Prostate gland (tissue), 2 donors: ENCODE measurements around the gene BCAP29. TPM values are rescaled to one million over a fixed set of nuclear protein-coding genes. Genes with fewer than 3 reads are reported as not detected.

Experiments used
- DNase-seq: peaks from one replicate; pipeline ENCODE4 v3.0.0-alpha.2; 2019; ENCODE audit warnings: low spot score
- H3K27ac ChIP-seq, 2 donors: fragments of 200-600 bp; sonication (generic); 2 replicates each; pipeline ENCODE4 v1.5.1; 2017 to 2019
- H3K27me3 ChIP-seq: fragments of 200-600 bp; sonication (generic); replicated peaks from 2 replicates; pipeline ENCODE4 v1.5.1; 2019; ENCODE audit not compliant: insufficient read depth
- H3K36me3 ChIP-seq, 2 donors: fragments of 200-600 bp; sonication (generic); 1 replicate in 1 of 2; 2 replicates in 1 of 2; pipeline versions ENCODE4 v1.5.1 to v1.8.1; 2017 to 2019
- H3K4me1 ChIP-seq: fragments of 200-600 bp; sonication (generic); replicated peaks from 2 replicates; pipeline ENCODE4 v1.5.1; 2019
- H3K4me3 ChIP-seq, 2 donors: fragments of 200-600 bp; sonication (generic); 2 replicates each; pipeline ENCODE4 v1.5.1; 2017 to 2019
- H3K9me3 ChIP-seq: fragments of 200-600 bp; sonication (generic); 2 replicates; pipeline ENCODE4 v1.5.1; 2017
- CTCF ChIP-seq, 4 experiments: fragments of 200-600 bp in 2 of 4; fragments of 450-650 bp in 2 of 4; sonication (generic) in 2 of 4; IDR thresholded peaks; 1 replicate in 3 of 4; 2 replicates in 1 of 4; pipeline ENCODE4 v1.5.1; 2016 to 2019; ENCODE audit warnings: antibody characterized with exemption in 4 of 4, mild to moderate bottlenecking in 2 of 4, moderate library complexity in 2 of 4
- POLR2A ChIP-seq: fragments of 450-650 bp; IDR thresholded peaks from one replicate; pipeline ENCODE4 v1.6.1; 2016; ENCODE audit warnings: antibody characterized with exemption, mild to moderate bottlenecking
- POLR2AphosphoS5 ChIP-seq: sonication (generic); formaldehyde crosslinking; IDR thresholded peaks from one replicate; pipeline ENCODE4 v1.6.1; 2017; ENCODE audit warnings: antibody characterized with exemption
- WGBS: methylation state at CpG from one replicate; pipeline ENCODE4 v1.1.5; 2018; 5-methylcytosine and 5-hydroxymethylcytosine counted together
- intact Hi-C: fragments of 100-400 bp; cut with DNase I; formaldehyde crosslinking; loops from one replicate; pipeline ENCODE4 v1.14.2; 2022
- total RNA-seq, 2 donors: library from RNA; depleted of rRNA; stranded (reverse); fragments of >200 nt; gene quantifications; one replicate each; pipeline ENCODE4 v1.1.0, GENCODE V29; 2016

BCAP29 gene
- total RNA-seq, 2 donors from 2014 or later, result 95.4 to 99.9 TPM

- no peak overlapping the region for H3K4me3 ChIP-seq
Measured at GRCh38 chr7:107614425-107614824, 34.4 kb downstream of the BCAP29 start.

GRCh38 chr7:107615910-107616680, 36.0 kb downstream of the BCAP29 start:
- Histone ChIP-seq H3K9me3 (no peaks in the 10 kb centered on the region), H3K27me3 (no peaks in the 10 kb centered on the region), H3K27ac (peak overlapping the region; percentile 35 to 49), H3K4me1 (peaks cover 6% of the 10 kb centered on the region), H3K4me3 (no peak overlapping the region), H3K36me3 (no peaks in the 10 kb centered on the region)
- DNase-seq, result no peak
- TF ChIP-seq CTCF (IDR thresholded peaks at IDR 0.05) (no peak), POLR2AphosphoS5 (no peak), POLR2A (no peak)
- 95% methylated on average over 4 of the region's 4 CpGs for WGBS
- intact Hi-C loops, result no loop called here

More at GRCh38 chr7:107614425-107614824, 34.4 kb downstream of the BCAP29 start:
- DNase-seq, result no peak
- H3K27ac ChIP-seq, result peak overlapping the region; percentile 27 to 54
- no peaks in the 10 kb centered on the region for H3K27me3 ChIP-seq
- intact Hi-C loops, result no loop called here
- H3K4me1 ChIP-seq, result peaks cover 6% of the 10 kb centered on the region
- TF ChIP-seq CTCF (IDR thresholded peaks at IDR 0.05) (no peak), POLR2AphosphoS5 (peak; percentile 25)
- H3K9me3 ChIP-seq, result no peaks in the 10 kb centered on the region
- no peaks in the 10 kb centered on the region for H3K36me3 ChIP-seq

- H3K4me3 ChIP-seq, result no peak overlapping the region
- no peaks in the 10 kb centered on the region for H3K9me3 ChIP-seq
- H3K27me3 ChIP-seq, result no peaks in the 10 kb centered on the region
- H3K27ac ChIP-seq, result no peak overlapping the region
- intact Hi-C loops, result no loop called here
- no peaks in the 10 kb centered on the region for H3K4me1 ChIP-seq
- no peak for DNase-seq
- TF ChIP-seq CTCF (IDR thresholded peaks at IDR 0.05), result no peak
- TF ChIP-seq POLR2A, result no peak
- TF ChIP-seq POLR2AphosphoS5, result no peak
- 65% methylated on average over 1 of the region's 1 CpG for WGBS
- H3K36me3 ChIP-seq, result no peaks in the 10 kb centered on the region
Measured at GRCh38 chr7:107622429-107622828, 42.4 kb downstream of the BCAP29 start.

- no peak overlapping the region for H3K4me3 ChIP-seq
- H3K27me3 ChIP-seq, result no peaks in the 10 kb centered on the region
- H3K27ac ChIP-seq, result no peak overlapping the region
- no peaks in the 10 kb centered on the region for H3K4me1 ChIP-seq
- 65% methylated on average over 2 of the region's 2 CpGs for WGBS
- no peak for TF ChIP-seq POLR2AphosphoS5
- no peaks in the 10 kb centered on the region for H3K36me3 ChIP-seq
- H3K9me3 ChIP-seq, result no peaks in the 10 kb centered on the region
- no peak for DNase-seq
- intact Hi-C loops, result no loop called here
Measured at GRCh38 chr7:107622894-107623293, 42.8 kb downstream of the BCAP29 start.

GRCh38 chr7:107627002-107627401, 47.0 kb downstream of the BCAP29 start:
- Histone ChIP-seq H3K27ac (no peak overlapping the region), H3K36me3 (no peaks in the 10 kb centered on the region), H3K9me3 (no peaks in the 10 kb centered on the region), H3K4me1 (no peaks in the 10 kb centered on the region), H3K27me3 (no peaks in the 10 kb centered on the region), H3K4me3 (no peak overlapping the region)
- intact Hi-C loops, result no loop called here
- no peak for TF ChIP-seq POLR2A
- TF ChIP-seq POLR2AphosphoS5, result no peak
- TF ChIP-seq CTCF (IDR thresholded peaks at IDR 0.05), result no peak
- DNase-seq, result no peak
- 99% methylated on average over 4 of the region's 4 CpGs for WGBS
